OCI-LY3 (cell line): ENCODE measurements around the gene DTNA.

Source experiments
- H2AFZ ChIP-seq: fragments of 200-600, 300-600 bp; shearing (Covaris generic); 2 replicates; pipeline ENCODE4 v1.6.0; 2014; ENCODE audit warnings: antibody characterized with exemption, low read depth, low read length
- H3K27ac ChIP-seq: fragments of 200-600, 300-600 bp; sonication (generic); 2 replicates; pipeline ENCODE4 v1.5.1; 2014; ENCODE audit warnings: mild to moderate bottlenecking, low read length, moderate library complexity, mixed read lengths
- H3K27me3 ChIP-seq: fragments of 200-600, 300-600 bp; sonication (generic); 2 replicates; pipeline ENCODE4 v1.6.1; 2014; ENCODE audit warnings: low read depth, low read length, mixed read lengths
- H3K36me3 ChIP-seq: fragments of 200-600, 300-600 bp; sonication (generic); replicated peaks from 2 replicates; pipeline ENCODE3; 2014; ENCODE audit warnings: low read depth, low read length, mixed read lengths
- H3K4me1 ChIP-seq: fragments of 300-600, 200-600 bp; sonication (generic); 2 replicates; pipeline ENCODE4 v1.6.1; 2014; ENCODE audit warnings: low read length, mixed read lengths
- H3K4me2 ChIP-seq: fragments of 200-600, 300-600 bp; sonication (generic); 2 replicates; pipeline ENCODE4 v1.6.1; 2014; ENCODE audit warnings: low read length, mixed read lengths
- H3K4me3 ChIP-seq: fragments of 300-600, 200-600 bp; sonication (generic); 2 replicates; pipeline ENCODE4 v1.5.1; 2014; ENCODE audit warnings: antibody characterized with exemption, mild to moderate bottlenecking, low read length, moderate library complexity
- H3K79me2 ChIP-seq: fragments of 300-600, 200-600 bp; shearing (Covaris generic); 2 replicates; pipeline ENCODE4 v1.6.1; 2014; ENCODE audit warnings: mild to moderate bottlenecking, low read length, mixed read lengths
- H3K9ac ChIP-seq: fragments of 300-600, 200-600 bp; shearing (Covaris generic); 2 replicates; pipeline ENCODE4 v1.6.0; 2014; ENCODE audit warnings: mild to moderate bottlenecking, low read length, moderate library complexity
- H3K9me3 ChIP-seq: fragments of 200-600, 300-600 bp; shearing (Covaris generic); 2 replicates; pipeline ENCODE4 v1.6.1; 2014; ENCODE audit warnings: low read length, mixed read lengths; ENCODE audit not compliant: insufficient read depth
- H4K20me1 ChIP-seq: fragments of 200-600, 300-600 bp; sonication (generic); 2 replicates; pipeline ENCODE4 v1.6.1; 2016; ENCODE audit warnings: low read length, mixed read lengths; ENCODE audit not compliant: insufficient read depth
- CTCF ChIP-seq: fragments of 200-600, 300-600 bp; sonication (generic); IDR thresholded peaks from 2 replicates; pipeline ENCODE4 v1.5.1; 2014; ENCODE audit warnings: antibody characterized with exemption, low read length, low read depth
- EZH2phosphoT487 ChIP-seq: fragments of 200-600 bp; shearing (Covaris generic); IDR thresholded peaks from 2 replicates; pipeline ENCODE4 v1.6.1; 2018; ENCODE audit warnings: antibody characterized with exemption, mixed run types, low read depth

DTNA gene

GRCh38 chr18:34844072-34844471 is 134.0 kb downstream of the DTNA start:
- no peak overlapping the region for H3K27ac ChIP-seq
- no peak overlapping the region for H3K4me2 ChIP-seq
- H3K4me1 ChIP-seq, result no peaks in the 10 kb centered on the region
- no peaks in the 10 kb centered on the region for H4K20me1 ChIP-seq
- no peaks in the 10 kb centered on the region for H3K27me3 ChIP-seq
- H3K36me3 ChIP-seq, result no peaks in the 10 kb centered on the region
- TF ChIP-seq EZH2phosphoT487 (no peak), CTCF (no peak)
- no peaks in the 10 kb centered on the region for H3K79me2 ChIP-seq
- no peak overlapping the region for H3K4me3 ChIP-seq
- H3K9ac ChIP-seq, result no peak overlapping the region
- no peaks in the 10 kb centered on the region for H3K9me3 ChIP-seq
- no peak overlapping the region for H2AFZ ChIP-seq

GRCh38 chr18:34844732-34845459 is 134.8 kb downstream of the DTNA start:
- Histone ChIP-seq H2AFZ (no peak overlapping the region), H3K4me2 (no peak overlapping the region), H3K36me3 (no peaks in the 10 kb centered on the region), H3K27me3 (no peaks in the 10 kb centered on the region), H3K79me2 (no peaks in the 10 kb centered on the region), H4K20me1 (no peaks in the 10 kb centered on the region), H3K4me1 (no peaks in the 10 kb centered on the region), H3K27ac (no peak overlapping the region), H3K9ac (no peak overlapping the region), H3K9me3 (no peaks in the 10 kb centered on the region), H3K4me3 (no peak overlapping the region)
- no peak for TF ChIP-seq CTCF
- no peak for TF ChIP-seq EZH2phosphoT487

GRCh38 chr18:34847408-34847807 is 137.3 kb downstream of the DTNA start:
- Histone ChIP-seq H3K9ac (no peak overlapping the region), H3K4me2 (no peak overlapping the region), H3K27ac (no peak overlapping the region), H3K4me1 (0 out of 2 replicates have a peak, but pooled peaks cover 2% of the 10 kb centered on the region), H3K79me2 (no peaks in the 10 kb centered on the region), H3K36me3 (no peaks in the 10 kb centered on the region), H4K20me1 (no peaks in the 10 kb centered on the region), H3K9me3 (no peaks in the 10 kb centered on the region), H3K4me3 (no peak overlapping the region), H2AFZ (no peak overlapping the region), H3K27me3 (no peaks in the 10 kb centered on the region)
- TF ChIP-seq EZH2phosphoT487 (no peak), CTCF (no peak)

GRCh38 chr18:34848156-34848555 is 138.1 kb downstream of the DTNA start:
- Histone ChIP-seq H4K20me1 (no peaks in the 10 kb centered on the region), H2AFZ (no peak overlapping the region), H3K4me3 (no peak overlapping the region), H3K27ac (no peak overlapping the region), H3K36me3 (no peaks in the 10 kb centered on the region), H3K4me1 (0 out of 2 replicates have a peak, but pooled peaks cover 2% of the 10 kb centered on the region), H3K27me3 (no peaks in the 10 kb centered on the region), H3K4me2 (no peak overlapping the region), H3K79me2 (no peaks in the 10 kb centered on the region), H3K9me3 (no peaks in the 10 kb centered on the region), H3K9ac (no peak overlapping the region)
- no peak for TF ChIP-seq EZH2phosphoT487
- TF ChIP-seq CTCF, result no peak
